SK-N-SH treated with all-trans-retinoic acid at 6 μM for 48 hours (cell line): ENCODE results near the gene PHLDA1.

Experiments
- ARNTL ChIP-seq: fragments of 450-650 bp; formaldehyde crosslinking; IDR thresholded peaks from 2 replicates; pipeline ENCODE4 v1.5.0; 2020; ENCODE audit warnings: low read depth, mild to moderate bottlenecking, moderate library complexity, borderline replicate concordance
- CREB5 ChIP-seq: fragments of 250-450 bp; sonication (Bioruptor Pico); IDR thresholded peaks from 2 replicates; pipeline ENCODE4 v1.5.1; 2020; ENCODE audit warnings: low read depth, mild to moderate bottlenecking, moderate library complexity
- CSDC2 ChIP-seq: fragments of 250-450 bp; sonication (Bioruptor Pico); IDR thresholded peaks from 2 replicates; pipeline ENCODE4 v1.5.0; 2020; ENCODE audit warnings: mild to moderate bottlenecking, moderate library complexity
- CSRNP3 ChIP-seq: fragments of 250-450 bp; sonication (Bioruptor Pico); IDR thresholded peaks from 2 replicates; pipeline ENCODE4 v1.5.1; 2021; ENCODE audit warnings: mild to moderate bottlenecking, moderate library complexity
- GLIS3 ChIP-seq: fragments of 250-450 bp; sonication (Bioruptor Pico); IDR thresholded peaks from 2 replicates; pipeline ENCODE4 v1.5.0; 2020; ENCODE audit warnings: mild to moderate bottlenecking, moderate library complexity
- ISL1 ChIP-seq: fragments of 250-450 bp; sonication (Bioruptor Pico); IDR thresholded peaks from 2 replicates; pipeline ENCODE4 v2.1.2; 2022; ENCODE audit warnings: mild to moderate bottlenecking, moderate library complexity
- OSR1 ChIP-seq: fragments of 250-450 bp; sonication (Bioruptor Pico); IDR thresholded peaks from 2 replicates; pipeline ENCODE4 v1.8.0; 2022; ENCODE audit warnings: moderate library complexity, mild to moderate bottlenecking, inconsistent platforms
- PATZ1 ChIP-seq: fragments of 250-450 bp; sonication (Bioruptor Pico); IDR thresholded peaks from 2 replicates; pipeline ENCODE4 v1.8.0; 2020; ENCODE audit warnings: mild to moderate bottlenecking, moderate library complexity, borderline replicate concordance
- PPARA ChIP-seq: fragments of 250-450 bp; sonication (Bioruptor Pico); IDR thresholded peaks from 2 replicates; pipeline ENCODE4 v1.5.0; 2020; ENCODE audit warnings: mild to moderate bottlenecking, borderline replicate concordance
- RARB ChIP-seq: fragments of 250-450 bp; sonication (Bioruptor Pico); IDR thresholded peaks from 2 replicates; pipeline ENCODE4 v1.8.0; 2021; ENCODE audit warnings: mild to moderate bottlenecking, moderate library complexity
- SNAI2 ChIP-seq: fragments of 250-450 bp; sonication (Bioruptor Pico); IDR thresholded peaks from 2 replicates; pipeline ENCODE4 v1.5.0; 2020; ENCODE audit warnings: mild to moderate bottlenecking, moderate library complexity
- TOX ChIP-seq: fragments of 250-450 bp; sonication (Bioruptor Pico); IDR thresholded peaks from 2 replicates; pipeline ENCODE4 v1.8.0; 2021; ENCODE audit warnings: mild to moderate bottlenecking, moderate library complexity, borderline replicate concordance
- ZFP30 ChIP-seq: fragments of 450-650 bp; formaldehyde crosslinking; IDR thresholded peaks from 2 replicates; pipeline ENCODE4 v1.5.0; 2022; ENCODE audit warnings: mild to moderate bottlenecking, moderate library complexity
- ZNF8 ChIP-seq: fragments of 450-650 bp; formaldehyde crosslinking; IDR thresholded peaks from 2 replicates; pipeline ENCODE4 v1.5.0; 2020; ENCODE audit warnings: mild to moderate bottlenecking, moderate library complexity

GRCh38 chr12:76007640-76008039 is 23.9 kb downstream of the PHLDA1 start:
- no peak for TF ChIP-seq PATZ1 (CRISPR knock-in tag)
- TF ChIP-seq GLIS3 (CRISPR knock-in tag): no peak
- TF ChIP-seq ZFP30 (CRISPR knock-in tag): no peak
- TF ChIP-seq ZNF8 (CRISPR knock-in tag): no peak
- no peak for TF ChIP-seq CSRNP3 (CRISPR knock-in tag)
- no peak for TF ChIP-seq SNAI2 (CRISPR knock-in tag)
- no peak for TF ChIP-seq OSR1 (CRISPR knock-in tag)
- no peak for TF ChIP-seq PPARA
- no peak for TF ChIP-seq RARB
- no peak for TF ChIP-seq ISL1
- TF ChIP-seq TOX (CRISPR knock-in tag): no peak
- TF ChIP-seq CREB5 (CRISPR knock-in tag): no peak
- TF ChIP-seq CSDC2 (CRISPR knock-in tag): no peak
- TF ChIP-seq ARNTL (CRISPR knock-in tag): no peak
